AG08395 (cell line): ENCODE data around the gene DEFB131A.
"Not testable (repeated sequence)": the region's sequence is repeated elsewhere in the genome, so short reads cannot be mapped to it uniquely, and the experiment has no call there.

ENCODE experiments used
- DNase-seq: peaks from one replicate; pipeline ENCODE4 v3.0.0; 2012; ENCODE audit warnings: mixed read lengths, low spot score

Gene DEFB131A

GRCh38 chr4:9444114-9444513 lies at the start of gene DEFB131A:
TSS of gene DEFB131A (plus strand) at chr4:9444414. CDS start at chr4:9444534, 120 bp downstream.
- DNase-seq = not testable (repeated sequence)

GRCh38 chr4:9405774-9406173 lies 38.4 kb upstream of the DEFB131A start:
- DNase-seq = not testable (repeated sequence)

GRCh38 chr4:9406491-9406890 lies 37.7 kb upstream of the DEFB131A start:
- DNase-seq = not testable (repeated sequence)

- DNase-seq = no peak
Observed at GRCh38 chr4:9409793-9410192, 34.4 kb upstream of the DEFB131A start.

GRCh38 chr4:9421884-9422455 lies 22.2 kb upstream of the DEFB131A start:
- DNase-seq = not testable (repeated sequence)

- DNase-seq = not testable (repeated sequence)
Observed at GRCh38 chr4:9425916-9426315, 18.3 kb upstream of the DEFB131A start.

- DNase-seq = not testable (repeated sequence)
Observed at GRCh38 chr4:9430061-9430460, 14.2 kb upstream of the DEFB131A start.

- DNase-seq = not testable (repeated sequence)
Observed at GRCh38 chr4:9433320-9433719, 10.9 kb upstream of the DEFB131A start.

GRCh38 chr4:9436728-9437127 lies 7.5 kb upstream of the DEFB131A start:
- DNase-seq = not testable (repeated sequence)

- DNase-seq = not testable (repeated sequence)
Observed at GRCh38 chr4:9442355-9442754, 1.9 kb upstream of the DEFB131A start.

- DNase-seq = not testable (repeated sequence)
Observed at GRCh38 chr4:9444681-9445080, 467 bp downstream of the DEFB131A start.

GRCh38 chr4:9452251-9452650 lies 8.0 kb downstream of the DEFB131A start:
- not testable (repeated sequence) for DNase-seq

GRCh38 chr4:9454284-9454683 lies 10.1 kb downstream of the DEFB131A start:
- DNase-seq = not testable (repeated sequence)

- DNase-seq = not testable (repeated sequence)
Observed at GRCh38 chr4:9455046-9455445, 10.8 kb downstream of the DEFB131A start.

GRCh38 chr4:9479466-9479865 lies 35.3 kb downstream of the DEFB131A start:
- not testable (repeated sequence) for DNase-seq

GRCh38 chr4:9480066-9480465 lies 35.9 kb downstream of the DEFB131A start:
- DNase-seq = not testable (repeated sequence)

- not testable (repeated sequence) for DNase-seq
Observed at GRCh38 chr4:9482871-9483270, 38.7 kb downstream of the DEFB131A start.

GRCh38 chr4:9483682-9484081 lies 39.5 kb downstream of the DEFB131A start:
- not testable (repeated sequence) for DNase-seq

- not testable (repeated sequence) for DNase-seq
Observed at GRCh38 chr4:9486880-9487279, 42.7 kb downstream of the DEFB131A start.

- not testable (repeated sequence) for DNase-seq
Observed at GRCh38 chr4:9488796-9489195, 44.6 kb downstream of the DEFB131A start.

GRCh38 chr4:9490496-9490895 lies 46.3 kb downstream of the DEFB131A start:
- DNase-seq = not testable (repeated sequence)

GRCh38 chr4:9490986-9491385 lies 46.8 kb downstream of the DEFB131A start:
- DNase-seq = not testable (repeated sequence)

GRCh38 chr4:9493589-9493988 lies 49.4 kb downstream of the DEFB131A start:
- DNase-seq = not testable (repeated sequence)
